Peyer's patch (tissue), 4 donors: ENCODE measurements around the gene OXTR. TPM values are rescaled to one million over a fixed set of nuclear protein-coding genes. Genes with fewer than 3 reads are reported as not detected.

ENCODE experiments used
- DNase-seq, 3 donors: peaks; one replicate each; pipeline ENCODE4 v3.0.0-alpha.2; 2017 to 2019
- H3K27ac ChIP-seq, 4 donors: fragments of 200-600 bp; sonication (generic); one replicate each; pipeline ENCODE4 v1.5.1; 2016 to 2019
- H3K27me3 ChIP-seq, 2 donors: fragments of 200-600 bp; sonication (generic); one replicate each; pipeline ENCODE4 v1.5.1; 2019
- H3K36me3 ChIP-seq, 3 donors: fragments of 200-600 bp; sonication (generic); one replicate each; pipeline ENCODE4 v1.5.1; 2016 to 2019
- H3K4me1 ChIP-seq, 4 donors: fragments of 200-600 bp; sonication (generic); one replicate each; pipeline ENCODE4 v1.5.1; 2016 to 2019
- H3K4me3 ChIP-seq, 4 donors: fragments of 200-600 bp; sonication (generic); 1 replicate in 3 of 4; 2 replicates in 1 of 4; pipeline ENCODE4 v1.5.1; 2016 to 2019; ENCODE audit warnings: mild to moderate bottlenecking in 1 of 4
- H3K9me3 ChIP-seq, 4 donors: fragments of 200-600 bp; sonication (generic); one replicate each; pipeline ENCODE4 v1.5.1; 2016 to 2019; ENCODE audit warnings: mild to moderate bottlenecking in 1 of 4
- POLR2A ChIP-seq, 2 donors: fragments of 450-650 bp; IDR thresholded peaks; one replicate each; pipeline ENCODE4 v1.5.1; 2017; ENCODE audit warnings: antibody characterized with exemption in 2 of 2, mild to moderate bottlenecking in 2 of 2, moderate library complexity in 2 of 2
- total RNA-seq, 4 donors: library from RNA; depleted of rRNA; stranded (reverse); fragments of >200 nt; gene quantifications; one replicate each; pipeline ENCODE4 v1.1.0, GENCODE V29; 2016
- TF ChIP-seq, protein P1 (sequence below), 6 experiments: fragments of 450-650 bp in 4 of 6; fragments of 200-600 bp in 2 of 6; sonication (generic) in 1 of 6; IDR thresholded peaks; one replicate each; pipeline ENCODE4 v1.5.1; 2017 to 2019; ENCODE audit warnings: antibody characterized with exemption in 6 of 6, mild to moderate bottlenecking in 3 of 6, moderate library complexity in 1 of 6

Gene OXTR
- total RNA-seq, 4 donors from 2014 or later, result 0.27 TPM; not detected in 3

DNA sequence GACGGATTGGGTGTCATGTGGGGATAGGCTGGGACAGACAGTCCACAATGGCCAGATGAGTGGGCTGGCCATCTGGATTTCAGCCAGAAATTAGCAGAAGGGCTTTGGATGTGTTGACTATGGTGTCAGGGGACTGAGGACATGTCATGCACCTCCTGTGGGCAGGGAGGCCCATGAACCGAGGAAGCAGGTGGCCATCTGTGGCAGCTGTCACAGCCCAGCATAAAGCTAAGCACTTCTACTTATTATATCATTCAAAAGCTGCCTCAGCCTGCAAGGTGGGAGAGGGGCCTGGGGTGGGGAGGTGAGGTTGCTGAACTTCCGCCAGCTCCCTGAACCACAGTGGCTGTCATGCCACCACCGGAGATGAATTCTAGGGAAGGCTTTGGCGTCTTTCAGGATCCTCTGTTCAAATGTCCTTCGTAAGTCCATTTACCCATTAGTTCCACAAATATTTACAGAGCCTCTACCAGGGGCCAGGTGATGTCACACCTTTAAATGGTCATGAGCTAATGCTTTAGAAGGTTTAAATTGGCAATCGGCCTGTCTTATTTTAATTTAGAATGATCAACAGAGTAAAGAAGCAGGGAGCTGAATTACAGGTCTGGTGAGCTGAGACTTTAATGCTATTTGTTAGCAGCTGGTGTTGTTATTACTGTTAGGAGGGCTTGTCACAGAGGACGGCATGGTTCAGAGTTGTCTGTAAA is 59.5 kb downstream of the OXTR start:
- peaks cover 0 to 6% (median 0%) of the 10 kb centered on the region in 4 donors for H3K9me3 ChIP-seq
- TF ChIP-seq, protein P1, sequence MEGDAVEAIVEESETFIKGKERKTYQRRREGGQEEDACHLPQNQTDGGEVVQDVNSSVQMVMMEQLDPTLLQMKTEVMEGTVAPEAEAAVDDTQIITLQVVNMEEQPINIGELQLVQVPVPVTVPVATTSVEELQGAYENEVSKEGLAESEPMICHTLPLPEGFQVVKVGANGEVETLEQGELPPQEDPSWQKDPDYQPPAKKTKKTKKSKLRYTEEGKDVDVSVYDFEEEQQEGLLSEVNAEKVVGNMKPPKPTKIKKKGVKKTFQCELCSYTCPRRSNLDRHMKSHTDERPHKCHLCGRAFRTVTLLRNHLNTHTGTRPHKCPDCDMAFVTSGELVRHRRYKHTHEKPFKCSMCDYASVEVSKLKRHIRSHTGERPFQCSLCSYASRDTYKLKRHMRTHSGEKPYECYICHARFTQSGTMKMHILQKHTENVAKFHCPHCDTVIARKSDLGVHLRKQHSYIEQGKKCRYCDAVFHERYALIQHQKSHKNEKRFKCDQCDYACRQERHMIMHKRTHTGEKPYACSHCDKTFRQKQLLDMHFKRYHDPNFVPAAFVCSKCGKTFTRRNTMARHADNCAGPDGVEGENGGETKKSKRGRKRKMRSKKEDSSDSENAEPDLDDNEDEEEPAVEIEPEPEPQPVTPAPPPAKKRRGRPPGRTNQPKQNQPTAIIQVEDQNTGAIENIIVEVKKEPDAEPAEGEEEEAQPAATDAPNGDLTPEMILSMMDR (IDR thresholded peaks at IDR 0.05), result no peak
- TF ChIP-seq POLR2A (IDR thresholded peaks at IDR 0.05), result no peak
- no peaks in the 10 kb centered on the region for H3K27me3 ChIP-seq
- no peak overlapping the region for H3K4me3 ChIP-seq
- H3K27ac ChIP-seq, result no peak overlapping the region
- no peak for DNase-seq
- H3K4me1 ChIP-seq, result no peaks in the 10 kb centered on the region
- no peaks in the 10 kb centered on the region for H3K36me3 ChIP-seq

DNA sequence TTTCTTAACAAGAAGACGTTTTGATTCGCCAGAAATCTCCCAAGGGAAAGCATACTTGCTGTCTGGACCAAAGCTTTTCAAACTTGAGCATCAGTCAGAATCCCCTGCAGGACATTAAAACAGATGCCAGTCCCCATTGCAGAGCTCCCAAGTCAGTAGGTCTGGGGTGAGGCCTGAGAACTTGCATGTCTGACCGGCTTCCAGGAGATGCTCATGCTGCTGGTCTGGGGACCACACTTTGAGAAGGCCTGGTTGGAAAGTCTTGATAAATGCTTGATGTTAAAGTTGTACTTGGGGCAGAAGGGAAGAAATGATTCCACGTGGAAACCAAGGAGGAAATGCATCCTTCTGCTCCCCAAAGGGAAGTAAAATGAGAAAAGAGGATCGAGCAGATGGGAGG is 60.1 kb downstream of the OXTR start:
- Histone ChIP-seq H3K9me3 (peaks cover 0 to 6% (median 0%) of the 10 kb centered on the region in 4 donors), H3K27ac (no peak overlapping the region), H3K36me3 (no peaks in the 10 kb centered on the region), H3K4me3 (no peak overlapping the region), H3K27me3 (no peaks in the 10 kb centered on the region), H3K4me1 (no peaks in the 10 kb centered on the region)
- TF ChIP-seq, protein P1 (IDR thresholded peaks at IDR 0.05), result no peak
- no peak for DNase-seq

DNA sequence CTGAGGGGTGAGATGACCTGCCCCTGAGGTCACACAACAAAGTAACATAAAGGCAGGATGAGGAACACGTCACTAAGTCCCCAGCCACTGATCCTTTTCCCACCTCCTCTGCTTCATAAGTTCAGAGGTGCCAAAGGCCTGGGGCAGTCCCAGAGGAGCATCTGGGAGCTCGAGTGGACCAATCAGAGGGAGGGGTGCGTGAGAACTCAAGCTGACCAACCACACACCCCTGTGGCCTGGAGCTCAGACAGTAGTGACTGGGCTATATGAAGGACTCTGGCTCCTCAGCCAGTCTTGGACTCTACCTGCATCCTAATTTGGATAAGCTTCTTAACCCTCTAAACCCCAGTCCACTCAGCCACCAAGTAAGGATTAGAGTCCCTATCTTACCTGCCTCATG is 63.8 kb downstream of the OXTR start:
- no peaks in the 10 kb centered on the region for H3K4me1 ChIP-seq
- DNase-seq, result no peak
- H3K27me3 ChIP-seq, result no peaks in the 10 kb centered on the region
- no peaks in the 10 kb centered on the region for H3K36me3 ChIP-seq
- no peak for TF ChIP-seq POLR2A (IDR thresholded peaks at IDR 0.05)
- TF ChIP-seq, protein P1 (IDR thresholded peaks at IDR 0.05), result no peak
- H3K27ac ChIP-seq, result no peak overlapping the region
- H3K4me3 ChIP-seq, result no peak overlapping the region
- peaks cover 0 to 6% (median 0%) of the 10 kb centered on the region in 4 donors for H3K9me3 ChIP-seq

DNA sequence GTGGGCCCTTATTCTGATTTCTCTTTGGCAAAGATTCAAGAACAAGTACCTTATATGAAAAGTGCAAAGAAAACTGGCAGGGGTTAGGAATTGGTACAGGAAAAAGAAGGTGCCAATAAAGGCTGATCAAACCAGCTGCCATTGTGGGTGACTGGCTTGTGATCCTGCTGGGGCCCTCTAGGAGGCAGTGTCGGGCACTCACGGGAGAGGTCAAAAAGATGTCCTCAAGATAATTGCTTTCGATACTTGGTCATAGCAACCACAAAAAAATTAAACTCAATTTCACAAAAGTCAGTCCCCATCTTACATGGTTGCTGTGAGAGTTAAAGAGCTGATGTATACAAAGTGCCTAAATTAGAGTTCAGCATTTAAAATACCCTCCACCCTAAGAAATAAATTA is 66.9 kb downstream of the OXTR start:
- Histone ChIP-seq H3K36me3 (no peaks in the 10 kb centered on the region), H3K27me3 (no peaks in the 10 kb centered on the region), H3K27ac (no peak overlapping the region), H3K4me3 (no peak overlapping the region), H3K4me1 (no peaks in the 10 kb centered on the region), H3K9me3 (peaks cover 0 to 6% (median 0%) of the 10 kb centered on the region in 4 donors)
- TF ChIP-seq, protein P1 (IDR thresholded peaks at IDR 0.05), result no peak
- no peak for TF ChIP-seq POLR2A (IDR thresholded peaks at IDR 0.05)
- no peak for DNase-seq

Other genes with a start within 250 kb of the OXTR start
- 10 to 100 TPM in 3 of 4 donors, 1 to 10 TPM in 1; 1.7 to 38.4 (median 21.6) TPM for gene SSUH2, start 124.8 kb downstream of the OXTR start, total RNA-seq
- not detected for gene CAV3, start 35.8 kb downstream of the OXTR start, total RNA-seq
- 10 to 100 TPM in 2 of 4 donors, 1 to 10 TPM in 2; 6.5 to 26.4 (median 10.3) TPM for gene RAD18, start 193.9 kb upstream of the OXTR start, total RNA-seq